Islet of Langerhans (tissue), 1 donor: ENCODE measurements around the gene HOATZ.

Experiments
- FAIRE-seq: peaks from one replicate; lab custom pipeline; 2011; peaks lifted over from hg19 to GRCh38; lab: Jason Lieb, UNC

Gene HOATZ

DNA sequence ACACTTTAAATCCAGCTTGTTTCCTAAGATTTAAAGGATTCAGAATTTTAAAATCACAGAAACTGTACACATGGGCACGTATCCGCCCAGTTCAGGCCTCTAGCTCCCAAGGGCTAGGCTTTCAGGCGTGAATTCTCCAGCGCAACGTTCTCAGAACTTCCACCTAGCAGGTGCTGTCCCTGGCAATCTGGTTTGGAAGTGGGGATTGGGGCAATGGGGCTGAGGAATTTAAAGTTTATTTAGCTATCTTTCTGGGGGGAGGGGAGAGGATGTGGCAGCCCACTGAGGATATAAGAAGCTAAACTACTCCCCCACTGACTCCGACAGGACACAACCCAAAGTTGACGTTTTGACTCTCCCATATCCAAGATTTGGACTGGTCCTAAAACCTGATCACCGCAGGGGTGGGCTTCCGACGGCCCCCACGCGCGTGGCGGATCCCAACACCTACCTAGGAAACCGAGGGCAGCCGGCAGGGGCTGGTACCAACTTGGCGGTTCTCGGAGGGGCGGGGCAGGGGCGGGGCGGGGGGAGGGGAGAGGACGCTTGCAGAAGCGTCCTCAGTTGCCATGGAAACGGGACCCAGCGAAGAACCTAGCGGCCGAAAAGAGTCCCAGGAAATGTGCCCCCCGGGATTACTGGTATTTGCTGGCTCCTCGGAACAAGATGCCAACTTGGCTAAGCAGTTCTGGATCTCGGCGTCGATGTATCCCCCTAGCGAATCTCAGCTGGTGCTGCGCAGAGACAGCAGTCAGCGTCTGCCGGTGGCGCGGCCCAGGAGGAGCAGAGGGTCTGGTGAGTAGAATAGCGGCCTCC is at the start of gene HOATZ:
TSS of gene HOATZ (plus strand) at position 563 of the 816 bp plus-strand sequence. CDS start at position 570, 7 bp downstream.
- FAIRE-seq: no peak

DNA sequence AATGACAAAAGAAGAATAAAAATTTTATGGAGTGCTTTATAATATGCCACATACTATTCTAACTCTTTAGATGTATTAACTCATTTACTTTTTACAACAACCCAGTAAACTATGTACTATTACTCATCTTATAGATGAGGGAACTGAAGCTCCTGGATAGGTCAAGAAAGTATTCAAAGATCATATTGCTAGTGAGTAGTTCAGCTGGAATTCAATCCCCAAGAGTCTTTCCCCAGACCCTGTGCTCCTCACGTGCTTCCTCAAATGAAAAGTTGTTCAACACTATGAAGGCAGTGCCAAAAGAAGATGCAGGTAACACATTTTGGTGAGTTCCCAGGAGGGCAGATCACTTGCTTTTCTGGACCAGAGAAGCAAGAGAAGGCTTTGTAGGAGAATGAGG is 49.2 kb upstream of the HOATZ start:
- no peak for FAIRE-seq

DNA sequence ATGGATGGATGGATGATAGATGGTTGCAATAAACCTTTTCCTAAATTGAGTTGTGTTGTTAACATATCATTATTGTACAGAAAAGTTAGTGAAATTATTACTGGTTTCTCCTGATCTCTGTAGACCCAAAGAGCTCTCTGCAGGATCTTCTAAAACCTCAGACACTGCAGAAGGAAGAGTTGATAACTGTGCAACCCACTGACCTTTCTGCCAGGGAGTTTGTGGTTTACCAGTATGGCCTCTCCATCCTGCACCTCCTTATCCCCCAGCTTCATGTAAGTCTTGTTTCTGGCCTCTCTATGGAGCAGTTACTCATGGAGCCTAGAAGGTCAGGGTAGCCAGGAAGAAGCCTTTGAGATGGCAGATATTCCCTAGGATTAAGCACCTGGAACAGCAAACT is 48.0 kb upstream of the HOATZ start:
- FAIRE-seq: no peak

DNA sequence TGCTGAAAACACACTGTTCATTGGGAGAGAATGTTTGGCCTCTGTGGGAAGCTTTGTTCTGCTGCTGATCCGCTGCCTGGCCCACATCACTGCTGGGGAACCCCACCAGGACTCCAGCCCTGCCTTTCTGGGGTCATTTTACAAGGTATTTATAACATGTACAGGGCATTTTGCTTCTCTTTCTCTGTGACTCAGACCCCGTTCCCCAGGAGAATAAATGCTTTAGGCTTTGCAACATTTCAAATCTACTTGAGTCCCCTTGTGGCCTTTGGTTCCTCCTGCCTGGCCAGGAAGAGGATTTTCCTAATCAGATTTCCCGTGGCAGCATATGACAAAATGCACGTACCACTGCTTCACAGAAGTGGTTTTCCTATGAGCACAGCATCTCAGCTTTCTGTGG is 45.4 kb upstream of the HOATZ start:
- no peak for FAIRE-seq

DNA sequence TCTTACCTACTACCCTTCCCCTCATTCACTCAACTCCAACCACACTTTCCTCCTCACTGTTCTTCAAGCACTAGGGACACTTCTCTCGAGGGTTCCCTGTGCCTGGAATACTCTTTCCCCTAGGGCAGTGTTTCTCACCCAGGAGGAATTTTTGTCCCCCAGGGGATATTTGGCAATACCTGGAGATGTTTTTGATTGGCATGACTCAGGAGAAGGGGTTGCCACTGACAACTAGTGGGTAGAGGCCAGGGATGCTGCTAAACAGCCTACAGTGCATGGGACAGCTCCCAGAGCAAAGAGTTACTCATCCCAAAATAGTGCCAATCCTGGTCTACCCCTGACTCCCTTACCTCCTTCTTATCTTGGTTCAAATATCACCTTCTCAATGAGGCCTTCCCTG is 42.4 kb upstream of the HOATZ start:
- FAIRE-seq: no peak

DNA sequence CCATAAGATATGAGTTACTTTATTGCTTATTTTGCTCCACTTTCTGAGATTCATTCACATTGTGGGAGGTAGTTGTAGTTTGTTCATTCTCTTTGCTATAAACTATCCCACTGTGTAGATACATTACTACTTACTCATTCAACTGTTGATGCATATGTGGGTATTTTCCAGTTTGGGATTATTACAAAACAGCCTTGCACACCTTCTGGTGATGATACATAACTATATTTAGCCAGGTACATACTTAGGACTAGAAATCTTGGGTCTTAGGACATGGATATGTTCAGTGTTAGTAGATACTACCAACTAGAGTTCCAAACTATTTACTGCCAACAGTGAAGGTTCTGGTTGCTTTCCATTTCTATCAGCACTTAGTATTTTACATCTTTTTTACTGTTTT is 40.1 kb upstream of the HOATZ start:
- FAIRE-seq: no peak

DNA sequence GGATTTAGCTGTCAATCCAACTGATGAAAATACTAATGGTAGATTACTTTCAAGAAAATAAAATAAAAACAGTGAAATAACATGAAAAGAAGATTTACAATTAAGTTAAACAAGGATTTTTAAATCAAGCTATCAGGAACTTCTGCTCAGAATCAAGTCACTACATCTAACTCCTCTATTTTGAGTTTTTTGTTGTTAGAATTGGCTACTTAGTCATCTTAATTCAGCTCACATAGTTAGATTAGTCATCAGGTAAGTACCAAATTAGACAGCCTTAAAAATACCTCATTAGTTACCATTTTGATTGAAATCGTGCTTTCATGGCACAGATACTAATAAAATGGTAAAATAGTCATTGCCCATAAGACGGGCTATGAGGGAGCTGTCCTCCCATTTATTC is 38.2 kb upstream of the HOATZ start:
- FAIRE-seq: no peak

DNA sequence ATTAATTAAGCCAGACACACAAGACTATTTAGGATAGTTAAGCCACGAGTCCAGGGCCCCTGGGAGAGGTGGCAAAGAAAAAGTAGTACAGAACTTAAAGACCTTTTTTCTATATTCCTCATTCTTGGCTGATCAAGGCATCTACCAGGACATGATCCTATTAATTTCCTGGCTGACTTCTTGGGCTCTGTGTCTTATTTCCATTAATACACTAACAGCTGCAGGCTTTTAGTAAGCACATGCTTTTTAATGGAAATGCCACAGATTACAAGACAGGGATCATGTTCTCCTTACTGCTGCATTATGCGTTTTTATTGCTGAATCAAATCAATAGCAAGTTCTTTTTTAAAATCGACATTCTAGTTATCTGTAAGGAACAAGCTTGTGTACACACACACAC is 37.6 kb upstream of the HOATZ start:
- no peak for FAIRE-seq

DNA sequence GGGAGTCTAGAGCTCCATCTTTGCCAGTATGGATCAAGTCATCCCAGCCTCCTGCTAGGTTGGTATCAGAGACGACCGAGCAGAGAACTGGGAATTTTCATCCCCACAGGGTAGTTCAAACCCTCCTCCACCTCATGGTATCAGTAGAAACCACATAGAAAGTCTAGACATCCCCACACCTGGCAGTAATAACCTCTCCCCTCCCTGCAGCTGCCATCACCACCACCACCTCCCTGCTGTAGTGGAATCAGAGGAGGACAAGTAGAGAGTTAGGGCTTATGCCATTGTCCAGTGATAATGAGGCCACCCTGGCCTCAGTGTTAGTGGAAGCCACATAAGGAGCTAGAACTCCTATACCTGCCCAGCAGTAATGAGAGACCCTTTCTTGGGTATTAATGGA is 36.7 kb upstream of the HOATZ start:
- no peak for FAIRE-seq

DNA sequence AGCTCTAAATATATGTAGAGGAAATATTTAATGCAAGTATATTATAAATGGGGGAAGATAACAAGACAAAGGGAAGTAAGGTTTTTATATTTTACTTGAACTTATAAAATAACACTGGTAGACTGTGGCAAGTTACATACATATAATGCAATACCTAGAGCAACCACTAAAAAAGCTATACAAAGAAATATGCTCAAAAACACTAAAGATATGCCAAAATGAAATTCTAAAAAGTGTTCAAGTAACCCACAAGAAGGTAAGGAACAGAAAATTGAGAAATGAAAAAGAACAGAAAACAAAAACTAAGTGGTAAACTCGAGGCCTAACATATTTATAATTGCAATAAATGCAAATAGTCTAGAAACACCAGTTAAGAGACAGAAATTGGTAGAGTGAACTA is 34.9 kb upstream of the HOATZ start:
- FAIRE-seq: no peak

DNA sequence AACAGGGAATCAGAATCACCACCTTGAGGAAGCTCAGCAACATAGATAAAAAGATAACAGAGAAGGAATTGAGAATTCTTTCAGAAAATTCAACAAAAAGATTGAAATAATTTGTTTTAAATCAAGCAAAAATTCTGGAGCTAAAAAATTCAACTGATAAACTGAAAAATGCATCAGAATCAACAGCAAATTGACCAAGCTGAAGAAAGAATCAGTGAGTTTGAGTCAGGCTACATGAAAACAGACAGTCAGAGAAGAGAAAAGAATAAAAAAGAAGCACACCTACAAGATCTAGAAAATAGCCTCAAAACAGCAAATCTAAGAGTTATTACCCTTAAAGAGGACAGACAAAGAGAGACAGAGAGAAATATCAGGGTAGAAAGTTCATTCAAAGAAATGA is 31.1 kb upstream of the HOATZ start:
- FAIRE-seq: no peak

DNA sequence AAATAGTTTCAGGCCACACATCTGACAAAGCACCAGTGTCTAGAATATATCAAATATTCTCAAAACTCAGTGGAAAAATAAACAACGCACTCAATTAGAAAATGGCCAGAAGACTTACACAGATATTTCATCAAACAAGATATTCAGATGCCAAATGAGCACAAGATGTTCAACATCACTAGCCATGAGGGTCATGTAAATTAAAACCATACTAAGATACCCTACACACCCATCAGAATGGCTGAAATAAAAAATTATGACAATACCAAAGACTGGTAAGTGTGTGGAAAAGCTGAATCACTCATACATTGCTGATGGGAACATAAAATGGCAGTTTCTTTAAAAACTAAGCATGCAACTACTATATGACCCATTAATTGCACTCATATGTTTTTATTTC is 24.1 kb upstream of the HOATZ start:
- no peak for FAIRE-seq

DNA sequence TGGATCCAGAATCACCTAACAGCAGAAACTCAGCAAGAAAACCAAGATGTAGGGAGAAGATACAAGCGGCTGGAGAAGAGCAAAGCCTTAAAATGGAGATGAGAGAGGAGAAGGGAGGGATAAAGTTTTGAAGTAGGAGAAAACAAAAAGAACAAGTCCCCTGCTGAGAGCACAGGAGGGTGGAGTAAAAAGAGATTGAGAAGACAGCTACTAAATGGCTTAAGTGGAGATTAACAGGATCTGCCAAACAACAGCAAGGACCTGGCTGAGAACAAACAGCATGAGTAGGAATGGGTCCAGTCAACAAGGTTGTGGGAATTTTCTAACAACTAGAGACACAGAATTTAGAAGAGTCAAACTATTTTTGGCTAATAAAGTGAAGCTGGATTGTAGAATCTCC is 20.5 kb upstream of the HOATZ start:
- no peak for FAIRE-seq

DNA sequence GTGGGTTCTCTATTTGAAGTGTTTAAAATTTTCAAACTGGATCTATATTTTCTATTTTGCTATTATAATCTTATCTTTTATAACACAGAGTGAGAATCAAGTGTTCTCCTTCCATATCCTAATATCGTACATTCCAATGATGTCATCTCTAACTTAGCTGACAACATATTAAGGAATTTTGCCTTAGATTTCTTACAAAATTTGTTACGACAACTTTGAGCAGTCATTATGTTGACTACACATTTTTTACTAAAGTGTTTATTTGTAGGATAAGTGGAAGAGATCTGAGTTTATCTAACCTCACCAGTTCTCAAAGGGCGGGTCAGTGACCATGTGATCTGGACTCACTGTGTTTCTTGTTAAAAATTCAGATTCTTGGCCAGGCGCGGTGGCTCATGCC is 15.1 kb upstream of the HOATZ start:
- FAIRE-seq: no peak

DNA sequence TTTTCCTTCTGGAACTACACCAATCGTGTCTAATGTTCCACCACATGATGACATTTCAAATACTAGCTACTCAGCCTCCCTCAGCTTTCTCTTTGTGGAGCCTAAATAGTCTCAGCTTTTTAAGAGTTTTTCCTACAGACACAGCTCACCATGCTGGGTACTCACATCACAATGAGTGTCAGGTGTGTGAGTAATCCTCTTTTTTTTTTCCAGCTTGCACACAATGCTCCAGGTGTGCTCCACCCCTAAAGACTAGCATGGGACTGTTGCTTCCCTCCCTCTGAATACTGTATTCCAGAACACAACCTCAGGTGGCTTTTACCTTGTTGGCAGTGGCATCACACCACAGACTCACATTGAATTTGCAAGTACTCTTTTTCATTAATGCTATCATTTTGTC is 14.1 kb upstream of the HOATZ start:
- FAIRE-seq: no peak

DNA sequence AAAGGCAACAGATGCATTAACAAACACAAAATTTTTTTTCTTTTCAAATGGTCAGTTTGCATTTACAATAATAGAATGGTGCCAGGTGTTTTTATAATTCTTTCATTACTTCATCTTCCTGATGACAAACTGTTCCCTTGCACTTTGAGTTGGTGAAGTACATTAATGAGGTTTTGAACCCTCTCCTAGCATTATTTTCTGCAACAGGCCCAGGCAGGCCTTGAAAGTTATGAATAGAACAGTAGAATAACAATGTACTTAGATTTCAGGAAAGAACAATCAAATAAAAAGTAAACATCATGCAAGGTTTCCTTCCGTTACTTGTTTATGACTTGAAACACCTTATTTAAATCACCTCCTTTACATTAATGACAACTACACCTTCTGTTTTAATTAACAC is 12.0 kb upstream of the HOATZ start:
- FAIRE-seq: no peak

DNA sequence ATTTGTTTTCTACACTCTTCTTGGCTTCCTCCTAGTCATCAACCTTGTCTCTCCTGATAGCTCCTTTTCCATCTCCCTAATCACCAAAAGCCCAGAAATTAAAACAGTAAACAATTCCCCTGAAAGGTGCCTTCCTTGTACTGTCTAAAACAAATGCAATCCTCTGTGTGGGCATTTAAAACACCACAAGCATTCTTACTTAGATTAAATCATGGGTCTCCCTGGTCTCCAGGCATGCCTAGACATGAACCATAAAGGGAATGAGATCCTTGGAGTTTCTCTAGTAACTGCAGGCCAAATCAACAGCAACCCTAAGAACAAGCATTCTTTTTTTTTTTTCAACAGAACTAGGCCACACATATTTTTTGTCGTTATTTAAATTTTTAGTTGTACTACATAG is 4.3 kb upstream of the HOATZ start:
- FAIRE-seq: no peak

DNA sequence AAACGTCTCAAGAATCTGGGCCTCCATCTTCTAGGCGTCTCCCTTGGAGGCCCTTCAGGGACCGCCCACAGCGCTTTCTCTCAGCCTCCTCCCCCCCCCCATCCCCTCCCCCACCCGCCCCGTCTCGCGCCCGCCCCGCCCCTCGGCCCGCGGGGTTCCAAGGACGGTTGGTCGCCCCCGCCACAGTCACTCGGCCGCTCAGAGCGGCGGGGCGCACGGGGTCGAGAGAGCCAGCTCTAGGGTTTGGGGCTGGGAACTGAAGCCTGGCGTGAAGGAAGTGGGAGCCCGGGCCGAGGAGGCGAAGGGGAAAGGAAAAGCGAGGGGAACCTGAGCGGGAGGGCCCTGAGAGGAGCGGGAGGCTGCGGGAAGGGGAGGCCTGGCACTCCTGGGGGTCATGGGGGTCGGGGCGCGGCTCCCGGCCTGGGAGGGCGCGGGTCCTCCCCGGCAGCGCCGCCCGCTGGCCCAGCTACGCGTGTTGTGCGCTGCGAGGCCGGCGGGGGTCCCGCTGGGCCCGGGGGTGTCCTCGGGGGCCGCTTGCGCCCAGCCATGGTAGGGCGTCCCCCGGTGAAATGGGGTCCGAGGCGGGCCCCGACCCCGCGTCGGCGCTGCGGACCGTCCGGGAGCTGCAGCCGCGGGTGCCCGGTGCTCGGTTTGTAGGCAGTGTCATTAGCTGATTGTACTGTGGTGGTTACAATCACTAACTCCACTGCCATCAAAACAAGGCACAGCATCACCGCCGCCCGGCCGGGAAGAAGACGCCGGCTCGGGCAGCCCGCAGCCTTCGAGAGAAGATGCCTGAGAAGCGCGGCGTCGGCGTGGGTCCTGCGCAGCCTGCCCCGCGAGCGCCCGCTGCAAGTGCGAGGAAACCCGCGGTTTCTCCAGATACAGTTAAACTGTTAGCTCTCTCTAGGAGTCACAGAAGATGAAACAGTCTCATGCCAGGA is 2.0 kb upstream of the HOATZ start, which contains the start of gene BTG4:
TSS of gene BTG4 (minus strand) at position 91 of the 944 bp plus-strand sequence. CDS start 13,610 bp downstream, outside the sequence.
- no peak for FAIRE-seq

DNA sequence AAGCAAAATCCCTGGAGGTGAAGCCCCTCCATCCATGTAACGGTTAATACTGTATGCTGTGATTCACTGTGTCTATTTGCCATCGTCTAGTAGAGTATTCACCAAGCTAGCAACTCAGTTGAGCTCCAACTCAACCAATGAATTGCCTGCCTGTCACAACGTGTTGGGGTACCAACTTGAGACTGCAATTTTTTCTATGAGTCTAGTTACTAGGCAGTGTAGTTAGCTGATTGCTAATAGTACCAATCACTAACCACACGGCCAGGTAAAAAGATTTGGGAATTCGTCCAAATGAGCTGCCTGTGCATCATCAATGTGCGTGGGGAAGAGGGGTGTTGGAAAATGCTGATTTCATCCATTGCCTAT is 1.4 kb upstream of the HOATZ start:
- no peak for FAIRE-seq

DNA sequence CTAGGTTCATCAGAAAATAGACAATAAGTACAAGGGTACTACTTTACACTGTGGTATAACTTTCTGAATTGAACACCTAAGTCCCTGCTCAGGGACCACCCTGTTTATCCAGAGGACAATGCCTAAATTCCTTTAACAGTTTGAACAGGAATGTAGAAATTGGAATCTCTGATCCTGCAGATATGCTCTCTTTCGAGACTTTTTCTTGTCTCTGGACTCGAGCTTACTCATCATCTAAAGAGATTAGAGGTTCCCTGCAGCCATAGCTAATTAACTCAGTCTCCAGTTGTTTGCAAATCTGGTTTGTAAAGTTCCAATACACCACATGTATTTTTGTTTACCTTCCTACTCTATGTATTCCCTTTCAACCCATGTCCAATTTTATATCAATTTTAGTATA is 1.0 kb downstream of the HOATZ start:
- FAIRE-seq: no peak

DNA sequence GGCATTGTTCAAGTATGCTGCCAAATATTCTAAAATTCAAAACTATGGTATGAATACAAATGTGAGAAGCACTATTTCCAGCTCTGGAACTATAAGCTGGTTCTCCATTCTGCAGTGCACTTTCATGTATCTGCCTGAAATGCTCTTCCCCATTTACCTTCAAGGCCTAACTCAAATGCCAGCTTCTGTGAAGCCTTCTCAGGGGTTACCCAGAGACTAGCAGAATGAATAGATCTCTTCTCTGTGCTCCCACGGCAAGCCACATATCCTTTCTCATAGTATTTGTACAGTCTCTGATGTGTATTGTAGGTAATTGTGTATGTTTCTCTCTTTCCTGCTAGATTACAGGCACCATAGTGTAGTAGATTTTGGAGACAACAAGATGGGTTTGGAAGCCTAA is 4.1 kb downstream of the HOATZ start:
- no peak for FAIRE-seq

DNA sequence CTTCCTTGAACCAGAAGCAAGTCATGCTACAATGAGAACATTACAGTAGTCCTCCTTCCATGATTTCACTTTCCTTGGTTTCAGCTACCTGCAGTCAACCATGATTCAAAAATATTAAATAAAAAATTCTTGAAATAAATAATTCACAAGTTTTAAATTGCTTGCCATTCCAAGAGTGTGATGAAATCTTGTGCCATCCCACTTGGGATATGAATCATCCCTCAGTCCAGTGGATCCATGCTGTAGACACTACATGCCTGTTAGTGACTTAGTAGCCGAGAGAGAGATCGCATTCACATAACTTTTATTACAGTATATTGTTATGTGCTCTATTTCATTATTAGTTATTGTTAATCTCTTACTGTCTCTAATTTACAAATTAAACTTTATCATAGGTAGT is 6.0 kb downstream of the HOATZ start:
- no peak for FAIRE-seq

DNA sequence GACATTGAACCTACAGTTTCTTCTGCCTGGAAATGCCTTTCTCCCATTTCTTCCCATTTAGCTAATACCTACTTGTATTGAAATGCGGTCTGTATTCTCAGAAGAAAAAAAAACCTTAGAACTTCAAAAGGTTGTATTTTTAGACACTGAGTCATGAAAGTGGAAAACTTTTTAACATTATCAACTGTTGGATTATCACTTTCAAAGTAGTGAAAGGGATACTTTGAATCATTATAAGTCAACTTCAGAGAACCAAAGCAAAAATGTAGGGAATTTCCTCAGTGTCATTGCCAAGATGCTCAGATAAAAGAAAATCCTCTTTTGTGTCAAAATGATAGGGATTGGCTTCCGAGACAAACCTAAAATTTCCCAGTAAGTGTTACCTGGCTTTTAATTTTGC is 6.6 kb downstream of the HOATZ start:
- FAIRE-seq: no peak

DNA sequence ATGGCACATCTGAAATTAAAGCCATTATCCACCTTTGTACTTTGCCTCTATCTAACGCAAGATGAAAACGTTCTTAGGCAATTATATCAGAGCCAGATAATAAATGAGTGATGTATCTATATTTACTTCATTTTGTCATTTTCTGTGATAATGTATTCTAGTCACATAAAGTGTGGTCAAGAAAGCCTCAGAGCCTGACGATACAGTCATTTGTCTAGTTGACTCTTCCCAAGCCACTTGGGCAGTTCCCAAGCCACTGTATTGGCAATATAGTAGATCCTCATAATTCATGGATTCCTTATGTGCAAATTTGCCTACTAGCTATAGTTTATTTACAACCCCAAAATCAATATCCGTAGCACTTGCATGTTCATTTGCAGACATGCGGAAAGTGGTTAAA is 7.8 kb downstream of the HOATZ start:
- FAIRE-seq: no peak
